ENCODE results near the gene CPAMD8. TPM values are rescaled to one million over a fixed set of nuclear protein-coding genes. Genes with fewer than 3 reads are reported as not detected.

The CPAMD8 gene
- total RNA-seq, 1 experiment from 2014 or later: 3.9 TPM

DNA sequence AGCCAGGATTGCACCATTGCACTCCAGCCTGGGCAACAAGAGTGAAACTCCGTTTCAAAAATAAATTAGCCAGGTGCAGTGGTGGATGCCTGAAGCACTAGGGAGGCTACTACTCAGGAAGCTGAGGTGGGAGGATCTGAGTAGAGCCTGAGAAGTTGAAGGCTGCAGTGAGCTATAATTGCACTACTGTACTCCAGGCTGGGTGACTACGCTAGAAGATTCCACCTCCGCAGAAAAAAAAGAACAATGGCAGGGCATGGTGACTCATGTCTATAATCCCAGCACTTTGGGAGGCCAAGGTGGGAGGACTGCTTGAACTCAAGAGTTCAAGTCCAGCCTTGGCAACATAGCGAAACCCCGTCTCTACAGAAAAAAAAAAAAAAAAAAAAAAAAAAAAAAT, 28.1 kb upstream of the CPAMD8 start:
- Histone ChIP-seq H4K20me1 (ENCODE audit: low read length) (no peaks in the 10 kb centered on the region), H3K4me3 (ENCODE audit: low read length) (no peak overlapping the region), H3K9me2 (replicated peaks; ENCODE audit: low read length) (no peaks in the 10 kb centered on the region), H3K4me2 (ENCODE audit: low read length) (no peak overlapping the region), H3K4me1 (ENCODE audit: insufficient read depth, low read length) (peaks cover 4% of the 10 kb centered on the region), H3F3A (ENCODE audit: low read length, unreplicated experiment) (no peaks in the 10 kb centered on the region), H3K36me3 (ENCODE audit: low read depth, low read length) (peaks cover 37% of the 10 kb centered on the region), H3K27me3 (ENCODE audit: low read length) (no peaks in the 10 kb centered on the region), H2AFZ (ENCODE audit: low read length) (no peak overlapping the region), H3K27ac (ENCODE audit: low read length) (no peak overlapping the region), H3K9ac (ENCODE audit: low read length) (no peak overlapping the region), H3K9me3 (ENCODE audit: low read length) (peaks cover 9% of the 10 kb centered on the region; the same call in 1 of the 2 replicates), H3K79me2 (ENCODE audit: low read length) (no peaks in the 10 kb centered on the region)
- CTCF ChIA-PET: no interaction called here
- POLR2A ChIA-PET (ENCODE audit: unreplicated experiment): no interaction called here
- intact Hi-C loops (cut with micrococcal nuclease): loop anchor here (10.0 kb wide), 1 partner anchor 160 kb away; no protein-coding TSS in a partner anchor
- DNase-seq (peak; percentile 21), ATAC-seq (no peak)
- TF ChIP-seq, protein P1, sequence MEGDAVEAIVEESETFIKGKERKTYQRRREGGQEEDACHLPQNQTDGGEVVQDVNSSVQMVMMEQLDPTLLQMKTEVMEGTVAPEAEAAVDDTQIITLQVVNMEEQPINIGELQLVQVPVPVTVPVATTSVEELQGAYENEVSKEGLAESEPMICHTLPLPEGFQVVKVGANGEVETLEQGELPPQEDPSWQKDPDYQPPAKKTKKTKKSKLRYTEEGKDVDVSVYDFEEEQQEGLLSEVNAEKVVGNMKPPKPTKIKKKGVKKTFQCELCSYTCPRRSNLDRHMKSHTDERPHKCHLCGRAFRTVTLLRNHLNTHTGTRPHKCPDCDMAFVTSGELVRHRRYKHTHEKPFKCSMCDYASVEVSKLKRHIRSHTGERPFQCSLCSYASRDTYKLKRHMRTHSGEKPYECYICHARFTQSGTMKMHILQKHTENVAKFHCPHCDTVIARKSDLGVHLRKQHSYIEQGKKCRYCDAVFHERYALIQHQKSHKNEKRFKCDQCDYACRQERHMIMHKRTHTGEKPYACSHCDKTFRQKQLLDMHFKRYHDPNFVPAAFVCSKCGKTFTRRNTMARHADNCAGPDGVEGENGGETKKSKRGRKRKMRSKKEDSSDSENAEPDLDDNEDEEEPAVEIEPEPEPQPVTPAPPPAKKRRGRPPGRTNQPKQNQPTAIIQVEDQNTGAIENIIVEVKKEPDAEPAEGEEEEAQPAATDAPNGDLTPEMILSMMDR (conservative IDR thresholded peaks at IDR 0.05; ENCODE audit: low read depth, low read length): no peak
- TF ChIP-seq EZH2 (IDR thresholded peaks at IDR 0.05; ENCODE audit: low read length, unreplicated experiment): no peak
- no peak for TF ChIP-seq EZH2phosphoT487 (IDR thresholded peaks at IDR 0.05; ENCODE audit: borderline replicate concordance, low read length)
- no TSS peak for BruUV-seq (replicated peaks)

DNA sequence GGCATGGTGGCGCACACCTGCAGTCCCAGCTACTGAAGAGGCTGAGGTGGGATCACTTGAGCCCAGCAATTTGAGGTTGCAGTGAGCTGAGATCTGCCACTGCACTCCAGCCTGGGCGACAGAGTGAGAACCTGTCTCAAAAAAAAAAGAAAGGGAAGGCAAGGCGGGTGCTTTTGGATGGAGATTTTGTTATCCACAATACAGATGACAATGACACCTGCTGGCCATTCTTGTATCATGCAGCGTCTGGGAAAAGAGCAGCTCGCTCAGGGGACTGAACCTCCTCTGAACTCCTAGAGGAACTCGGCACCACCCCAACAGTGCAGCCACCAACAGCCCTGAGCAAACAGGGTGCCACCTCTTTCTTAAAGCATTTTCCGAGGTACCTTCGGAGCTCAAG, 25.8 kb upstream of the CPAMD8 start:
- ChIA-PET CTCF (interaction anchor here (0.6 kb wide), 1 partner anchor 273 kb away, joined by 4 read pairs; no protein-coding TSS in a partner anchor), POLR2A (ENCODE audit: unreplicated experiment) (no interaction called here)
- Histone ChIP-seq H3K9me2 (replicated peaks; ENCODE audit: low read length) (no peaks in the 10 kb centered on the region), H3K4me1 (ENCODE audit: insufficient read depth, low read length) (peaks cover 10% of the 10 kb centered on the region), H3K36me3 (ENCODE audit: low read depth, low read length) (peaks cover 20% of the 10 kb centered on the region), H3K4me3 (ENCODE audit: low read length) (no peak overlapping the region), H2AFZ (ENCODE audit: low read length) (no peak overlapping the region), H4K20me1 (ENCODE audit: low read length) (no peaks in the 10 kb centered on the region), H3K9ac (ENCODE audit: low read length) (no peak overlapping the region), H3K79me2 (ENCODE audit: low read length) (no peaks in the 10 kb centered on the region), H3K27ac (ENCODE audit: low read length) (no peak overlapping the region), H3K4me2 (ENCODE audit: low read length) (no peak overlapping the region), H3F3A (ENCODE audit: low read length, unreplicated experiment) (no peaks in the 10 kb centered on the region), H3K9me3 (ENCODE audit: low read length) (no peaks in the 10 kb centered on the region), H3K27me3 (ENCODE audit: low read length) (no peaks in the 10 kb centered on the region)
- ATAC-seq: no peak
- TF ChIP-seq, protein P1 (conservative IDR thresholded peaks at IDR 0.05; ENCODE audit: low read depth, low read length): peak; percentile 75
- TF ChIP-seq EZH2phosphoT487 (IDR thresholded peaks at IDR 0.05; ENCODE audit: borderline replicate concordance, low read length) (no peak), EZH2 (IDR thresholded peaks at IDR 0.05; ENCODE audit: low read length, unreplicated experiment) (no peak)
- DNase-seq: peak; percentile 71
- intact Hi-C loops (cut with micrococcal nuclease): loop anchor here (1.0 to 10.0 kb wide), 2 partner anchors 158 to 338 kb away; no protein-coding TSS in a partner anchor
- no TSS peak for BruUV-seq (replicated peaks)

DNA sequence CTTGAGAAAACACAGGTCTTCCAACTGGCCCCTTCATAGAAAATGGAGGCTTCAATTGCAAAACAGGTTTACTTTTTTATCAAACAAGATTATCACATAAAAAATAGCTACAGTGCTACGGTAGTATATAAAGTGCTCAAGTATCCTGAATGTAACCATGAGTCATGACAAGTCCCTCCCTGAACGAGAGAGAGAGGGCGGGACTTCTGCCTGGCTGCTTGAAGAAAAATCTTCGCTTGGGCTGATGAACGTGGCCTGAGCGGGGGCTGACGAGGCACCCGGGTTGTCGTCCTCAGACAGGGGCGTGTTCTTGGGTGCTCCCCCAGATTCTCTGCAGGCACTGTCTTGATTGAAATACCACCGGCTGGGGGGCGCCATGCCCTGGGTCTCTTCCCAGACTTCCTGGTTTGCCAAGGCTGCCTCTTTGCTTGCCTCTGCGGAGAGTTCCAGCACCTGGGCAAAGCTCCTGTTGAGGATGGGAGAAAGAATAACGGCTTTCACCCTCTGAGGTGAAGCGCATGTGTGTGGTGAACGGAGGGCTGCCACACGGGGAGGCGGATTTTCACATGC, 23.2 kb upstream of the CPAMD8 start:
- POLR2A ChIA-PET (ENCODE audit: unreplicated experiment): no interaction called here
- Histone ChIP-seq H3F3A (ENCODE audit: low read length, unreplicated experiment) (no peaks in the 10 kb centered on the region), H3K79me2 (ENCODE audit: low read length) (no peaks in the 10 kb centered on the region), H4K20me1 (ENCODE audit: low read length) (no peaks in the 10 kb centered on the region), H3K4me2 (ENCODE audit: low read length) (peak overlapping the region; percentile 7; the same call in 1 of the 2 replicates), H3K9me3 (ENCODE audit: low read length) (no peaks in the 10 kb centered on the region), H3K27ac (ENCODE audit: low read length) (peak overlapping the region; percentile 12; the same call in 1 of the 2 replicates), H3K27me3 (ENCODE audit: low read length) (no peaks in the 10 kb centered on the region), H3K4me1 (ENCODE audit: insufficient read depth, low read length) (peaks cover 10% of the 10 kb centered on the region), H3K9me2 (replicated peaks; ENCODE audit: low read length) (no peaks in the 10 kb centered on the region), H3K36me3 (ENCODE audit: low read depth, low read length) (peaks cover 18% of the 10 kb centered on the region), H3K9ac (ENCODE audit: low read length) (no peak overlapping the region), H3K4me3 (ENCODE audit: low read length) (no peak overlapping the region), H2AFZ (ENCODE audit: low read length) (peak overlapping the region; percentile 24; the same call in 1 of the 2 replicates)
- intact Hi-C loops (cut with micrococcal nuclease): loop anchor here (1.0 to 10.0 kb wide), 2 partner anchors 155 to 278 kb away; no protein-coding TSS in a partner anchor
- DNase-seq: peak; percentile 71
- ATAC-seq: peak; percentile 96
- TF ChIP-seq EZH2 (IDR thresholded peaks at IDR 0.05; ENCODE audit: low read length, unreplicated experiment): no peak
- no peak for TF ChIP-seq EZH2phosphoT487 (IDR thresholded peaks at IDR 0.05; ENCODE audit: borderline replicate concordance, low read length)
- TF ChIP-seq, protein P1 (conservative IDR thresholded peaks at IDR 0.05; ENCODE audit: low read depth, low read length): no peak
- BruUV-seq (replicated peaks): no TSS peak
- CTCF ChIA-PET: no interaction called here

All from PC-3 (cell line).